GM12878 (cell line): ENCODE measurements around the gene STARD8. TPM values are rescaled to one million over a fixed set of nuclear protein-coding genes. Genes with fewer than 3 reads are reported as not detected.

Experiments used
- ATAC-seq: fragments of 200-7000 bp; cut with Tn5 transposase; 3 replicates; pipeline ENCODE4 v1.9.1; 2020; ENCODE audit warnings: mild to moderate bottlenecking, moderate library complexity
- BruUV-seq: library from RNA; stranded (reverse); fragments of 400-500 nt; replicated peaks from 2 replicates; lab custom pipeline; 2021; lab: Mats Ljungman, UMichigan
- CTCF ChIA-PET: fragments of 300-600 bp; sonication (Branson Sonifier 250); formaldehyde crosslinking; extraction: SDS; loops from one replicate; lab custom pipeline; 2021; ENCODE audit warnings: inconsistent platforms; lab: Yijun Ruan, JAX
- POLR2A ChIA-PET: fragments of 350-600 bp; formaldehyde crosslinking; extraction: SDS; loops from one replicate; lab custom pipeline; 2021; ENCODE audit warnings: inconsistent platforms; lab: Charles Lee
- RAD21 ChIA-PET: fragments of 300-600 bp; sonication (Branson Sonifier 250); formaldehyde crosslinking; loops from one replicate; lab custom pipeline; 2023; ENCODE audit warnings: antibody characterized with exemption; ENCODE audit not compliant: unreplicated experiment; lab: Charles Lee
- SMC1A ChIA-PET: fragments of 300-600 bp; sonication (Branson Sonifier 250); formaldehyde crosslinking; loops from one replicate; lab custom pipeline; 2023; ENCODE audit not compliant: unreplicated experiment, uncharacterized antibody; lab: Charles Lee
- DNase-seq: peaks from one replicate; pipeline ENCODE4 v3.0.0-alpha.2; 2011; ENCODE audit warnings: low read depth, low spot score
- FAIRE-seq: peaks from 3 replicates; lab custom pipeline; 2011; peaks lifted over from hg19 to GRCh38; lab: Jason Lieb, UNC
- H2AFZ ChIP-seq: 2 replicates; pipeline ENCODE4 v1.6.0; 2011; ENCODE audit warnings: low read depth, low read length, control low read depth; ENCODE audit not compliant: control insufficient read depth
- H3K27ac ChIP-seq: 2 replicates; pipeline ENCODE4 v1.5.1; 2011; ENCODE audit warnings: control low read depth; ENCODE audit not compliant: control insufficient read depth, insufficient read depth
- H3K27me3 ChIP-seq, 2 experiments: replicated peaks in 1 of 2; 2 replicates each; pipeline versions ENCODE4 v1.6.0 to v1.6.1; 2011; ENCODE audit warnings: low read length in 1 of 2; ENCODE audit not compliant: control insufficient read depth in 2 of 2, insufficient read depth in 2 of 2
- H3K36me3 ChIP-seq, 2 experiments: 2 replicates each; pipeline ENCODE4 v1.5.1; 2011; ENCODE audit warnings: low read length in 1 of 2; ENCODE audit not compliant: control insufficient read depth in 2 of 2, insufficient read depth in 2 of 2
- H3K4me1 ChIP-seq: 2 replicates; pipeline ENCODE4 v1.6.1; 2011; ENCODE audit warnings: mild to moderate bottlenecking, low read length, moderate library complexity, mixed read lengths; ENCODE audit not compliant: control insufficient read depth, insufficient read depth
- H3K4me2 ChIP-seq: 2 replicates; pipeline ENCODE4 v1.6.0; 2011; ENCODE audit warnings: control low read depth; ENCODE audit not compliant: control insufficient read depth, insufficient read depth
- H3K4me3 ChIP-seq: fragments of 200-600 bp; sonication (generic); 2 replicates; pipeline ENCODE4 v1.5.1; 2016
- H3K79me2 ChIP-seq: 2 replicates; pipeline ENCODE4 v1.6.0; 2011; ENCODE audit warnings: low read length; ENCODE audit not compliant: control insufficient read depth, insufficient read depth
- H3K9ac ChIP-seq: 2 replicates; pipeline ENCODE4 v1.8.0; 2011; ENCODE audit warnings: low read length, control low read depth, mixed read lengths; ENCODE audit not compliant: control insufficient read depth, insufficient read depth
- H3K9me3 ChIP-seq: replicated peaks from 3 replicates; pipeline ENCODE4 v1.5.1; 2011; ENCODE audit warnings: mild to moderate bottlenecking, low read length; ENCODE audit not compliant: control insufficient read depth, insufficient read depth
- H4K20me1 ChIP-seq: 2 replicates; pipeline ENCODE4 v1.6.0; 2011; ENCODE audit not compliant: control insufficient read depth, insufficient read depth
- ASH2L ChIP-seq: fragments of 300-600, 200-600 bp; sonication (generic); IDR thresholded peaks from 2 replicates; pipeline ENCODE4 v1.6.1; 2017; ENCODE audit warnings: low read depth, mild to moderate bottlenecking, borderline replicate concordance
- ATF2 ChIP-seq: IDR thresholded peaks from 2 replicates; pipeline ENCODE4 v1.6.1; 2012; ENCODE audit warnings: low read length, inconsistent platforms
- ATF3 ChIP-seq: IDR thresholded peaks from 2 replicates; pipeline ENCODE4 v1.6.1; 2011; ENCODE audit warnings: low read depth, mild to moderate bottlenecking, low read length, moderate library complexity, borderline replicate concordance; ENCODE audit errors: extremely low read depth
- BCL11A ChIP-seq: IDR thresholded peaks from 2 replicates; pipeline ENCODE4 v1.6.1; 2011; ENCODE audit warnings: low read depth, low read length
- CBX3 ChIP-seq: fragments of 200-600 bp; sonication (generic); IDR thresholded peaks from 2 replicates; pipeline ENCODE4 v1.6.1; 2016; ENCODE audit warnings: low read depth, borderline replicate concordance
- CHD1 ChIP-seq: IDR thresholded peaks from 2 replicates; pipeline ENCODE4 v1.6.1; 2012; ENCODE audit warnings: low read depth, low read length, improper control_type of control experiment
- HDAC6 ChIP-seq: fragments of 200-600 bp; sonication (generic); IDR thresholded peaks from one replicate; pipeline ENCODE4 v1.8.0; 2017; ENCODE audit warnings: antibody characterized with exemption; ENCODE audit not compliant: unreplicated experiment
- JUND ChIP-seq: IDR thresholded peaks from 2 replicates; pipeline ENCODE4 v1.6.1; 2012; ENCODE audit warnings: low read depth, mild to moderate bottlenecking, low read length, improper control_type of control experiment, moderate library complexity
- KLF5 ChIP-seq: fragments of 450-650 bp; IDR thresholded peaks from 2 replicates; pipeline ENCODE4 v1.6.1; 2014; ENCODE audit warnings: mild to moderate bottlenecking; ENCODE audit not compliant: partially characterized antibody
- MEF2B ChIP-seq: fragments of 450-650 bp; IDR thresholded peaks from 2 replicates; pipeline ENCODE4 v1.6.1; 2018; ENCODE audit warnings: mild to moderate bottlenecking, moderate library complexity; ENCODE audit not compliant: partially characterized antibody, poor library complexity, severe bottlenecking
- NFYA ChIP-seq: IDR thresholded peaks from 2 replicates; pipeline ENCODE4 v1.6.1; 2011; ENCODE audit warnings: low read depth, mild to moderate bottlenecking, low read length, improper control_type of control experiment, borderline replicate concordance
- PBX3 ChIP-seq: IDR thresholded peaks from 2 replicates; pipeline ENCODE4 v1.6.1; 2011; ENCODE audit warnings: mild to moderate bottlenecking, low read depth, low read length, moderate library complexity; ENCODE audit not compliant: insufficient replicate concordance
- PML ChIP-seq: IDR thresholded peaks from 2 replicates; pipeline ENCODE4 v1.6.1; 2012; ENCODE audit warnings: low read length, inconsistent platforms
- RB1 ChIP-seq: fragments of 450-650 bp; formaldehyde crosslinking; IDR thresholded peaks from 2 replicates; pipeline ENCODE4 v1.6.1; 2017; ENCODE audit warnings: mild to moderate bottlenecking, borderline replicate concordance
- SIN3A ChIP-seq: IDR thresholded peaks from 2 replicates; pipeline ENCODE4 v1.6.1; 2012; ENCODE audit warnings: low read depth, low read length, improper control_type of control experiment
- SRF ChIP-seq, 2 experiments: IDR thresholded peaks; 2 replicates each; pipeline ENCODE4 v1.6.1; 2011; ENCODE audit warnings: low read depth in 2 of 2, low read length in 2 of 2, mild to moderate bottlenecking in 1 of 2, moderate library complexity in 1 of 2
- ZBTB4 ChIP-seq: fragments of 450-650 bp; formaldehyde crosslinking; IDR thresholded peaks from 2 replicates; pipeline ENCODE4 v1.4.0; 2022; ENCODE audit warnings: mild to moderate bottlenecking, moderate library complexity
- ZNF24 ChIP-seq: fragments of 450-650 bp; IDR thresholded peaks from 2 replicates; pipeline ENCODE4 v1.6.1; 2017; ENCODE audit warnings: antibody characterized with exemption, mild to moderate bottlenecking
- WGBS: methylation state at CpG from one replicate; pipeline ENCODE4 v1.1.6; 2016; ENCODE audit warnings: low lambda C conversion rate; ENCODE audit not compliant: insufficient replicate concordance, insufficient coverage; ENCODE audit errors: missing lambda C conversion rate; 5-methylcytosine and 5-hydroxymethylcytosine counted together
- in situ Hi-C: fragments of 300-500 bp; cut with MboI; formaldehyde crosslinking; loops from 9 replicates; pipeline ENCODE4 v1.14.3; 2018; ENCODE audit warnings: mixed read lengths
- intact Hi-C: fragments of 100-400 bp; cut with micrococcal nuclease; formaldehyde crosslinking; loops from one replicate; pipeline ENCODE4 v1.14.2; 2022; ENCODE audit not compliant: unreplicated experiment
- polyA plus RNA-seq, 11 experiments: library from polyadenylated mRNA; depleted of rRNA in 4 of 11; unstranded in 6 of 11; stranded (reverse) in 5 of 11; fragments of >200 nt; fragmentation: Nextera tagmentation in 4 of 11; fragmentation: Illumina TruSeq in 1 of 11; extraction: Ambion mirVana in 4 of 11; extraction: Trizol in 1 of 11; gene quantifications; 1 replicate in 1 of 11; 2 replicates in 10 of 11; pipeline versions ENCODE4 v1.2.1 to v1.2.3, GENCODE V29; 2011 to 2016; ENCODE audit warnings: inconsistent platforms in 2 of 11, missing spikeins in 2 of 11, low read depth in 1 of 11
- total RNA-seq, 4 experiments: library from RNA; depleted of rRNA in 3 of 4; stranded (reverse); fragments of >200 nt in 3 of 4; fragmentation: Illumina TruSeq in 1 of 4; extraction: Trizol in 1 of 4; gene quantifications; 2 replicates each; pipeline versions ENCODE4 v1.2.1 to v1.2.3, GENCODE V29; 2013 to 2021

Gene STARD8
- total and polyA plus RNA-seq, 10 of the 15 experiments (the other 5 are each of a cell fraction or from before 2014, with no cell fraction given): 0.03 to 0.14 (median 0.07) TPM; not detected in 6

- FAIRE-seq (no peak), ATAC-seq (no peak), DNase-seq (no peak)
- H3K4me2 ChIP-seq: no peak overlapping the region
- no peaks in the 10 kb centered on the region for H3K79me2 ChIP-seq
- no peak overlapping the region for H3K4me3 ChIP-seq
- H3K36me3 ChIP-seq: no peaks in the 10 kb centered on the region
- H4K20me1 ChIP-seq: no peaks in the 10 kb centered on the region
- WGBS: 53% methylated on average over 24 of the region's 24 CpGs
- no peaks in the 10 kb centered on the region for H3K27me3 ChIP-seq
- ChIA-PET POLR2A (no interaction called here), SMC1A (no interaction called here), RAD21 (interaction anchor here (1.5 kb wide), 1 partner anchor 9 kb away, joined by 4 read pairs; no protein-coding TSS in a partner anchor), CTCF (no interaction called here)
- intact Hi-C loops: no loop called here
- H3K9me3 ChIP-seq: no peaks in the 10 kb centered on the region
- no peak overlapping the region for H3K9ac ChIP-seq
- H3K4me1 ChIP-seq: no peaks in the 10 kb centered on the region
- H2AFZ ChIP-seq: no peak overlapping the region
- BruUV-seq: no TSS peak
- no peak overlapping the region for H3K27ac ChIP-seq
- in situ Hi-C loops: no loop called here
- TF ChIP-seq PBX3 (no peak), SIN3A (no peak), ATF3 (no peak), KLF5 (no peak), SRF (IDR thresholded peaks at IDR 0.05; ENCODE audit: low read depth in 2 of 2, low read length in 2 of 2) (no peak), CBX3 (no peak), JUND (no peak), NFYA (no peak), BCL11A (no peak), ASH2L (no peak), PML (no peak), CHD1 (no peak), ZNF24 (no peak), MEF2B (no peak), ZBTB4 (no peak), HDAC6 (no peak), ATF2 (no peak), RB1 (no peak)
These were observed 76.2 kb downstream of the STARD8 start for GRCh38 chrX:68723491-68724155.
